Keratinocyte (primary cell): ENCODE measurements around the gene AFG1L.

Experiments used
- EZH2 ChIP-seq: IDR thresholded peaks from one replicate; pipeline ENCODE4 v1.6.1; 2012; ENCODE audit warnings: inconsistent platforms, mild to moderate bottlenecking, low read length, moderate library complexity
- TF ChIP-seq, protein P1 (sequence below), 3 experiments: IDR thresholded peaks in 1 of 3; conservative IDR thresholded peaks in 1 of 3; optimal IDR thresholded peaks in 1 of 3; 2 replicates in 2 of 3; 3 replicates in 1 of 3; pipeline versions ENCODE3 to v1.5.1; 2011; ENCODE audit warnings: low read length in 3 of 3, mild to moderate bottlenecking in 3 of 3, moderate library complexity in 2 of 3, control low read depth in 1 of 3, inconsistent platforms in 1 of 3; ENCODE audit not compliant: insufficient read depth in 2 of 3; ENCODE audit errors: extremely low read depth in 1 of 3

- TF ChIP-seq, protein P1, sequence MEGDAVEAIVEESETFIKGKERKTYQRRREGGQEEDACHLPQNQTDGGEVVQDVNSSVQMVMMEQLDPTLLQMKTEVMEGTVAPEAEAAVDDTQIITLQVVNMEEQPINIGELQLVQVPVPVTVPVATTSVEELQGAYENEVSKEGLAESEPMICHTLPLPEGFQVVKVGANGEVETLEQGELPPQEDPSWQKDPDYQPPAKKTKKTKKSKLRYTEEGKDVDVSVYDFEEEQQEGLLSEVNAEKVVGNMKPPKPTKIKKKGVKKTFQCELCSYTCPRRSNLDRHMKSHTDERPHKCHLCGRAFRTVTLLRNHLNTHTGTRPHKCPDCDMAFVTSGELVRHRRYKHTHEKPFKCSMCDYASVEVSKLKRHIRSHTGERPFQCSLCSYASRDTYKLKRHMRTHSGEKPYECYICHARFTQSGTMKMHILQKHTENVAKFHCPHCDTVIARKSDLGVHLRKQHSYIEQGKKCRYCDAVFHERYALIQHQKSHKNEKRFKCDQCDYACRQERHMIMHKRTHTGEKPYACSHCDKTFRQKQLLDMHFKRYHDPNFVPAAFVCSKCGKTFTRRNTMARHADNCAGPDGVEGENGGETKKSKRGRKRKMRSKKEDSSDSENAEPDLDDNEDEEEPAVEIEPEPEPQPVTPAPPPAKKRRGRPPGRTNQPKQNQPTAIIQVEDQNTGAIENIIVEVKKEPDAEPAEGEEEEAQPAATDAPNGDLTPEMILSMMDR (optimal IDR thresholded peaks at IDR 0.05 in 1 of 3, IDR thresholded peaks at IDR 0.05 in 1 of 3, conservative IDR thresholded peaks at IDR 0.05 in 1 of 3; ENCODE audit: extremely low read depth in 1 of 3, insufficient read depth in 2 of 3, low read length in 3 of 3): no peak
- no peak for TF ChIP-seq EZH2
These were observed 144.1 kb downstream of the AFG1L start for GRCh38 chr6:108438918-108439317.
